ENCODE measurements around the gene HLF.

Gene HLF

DNA sequence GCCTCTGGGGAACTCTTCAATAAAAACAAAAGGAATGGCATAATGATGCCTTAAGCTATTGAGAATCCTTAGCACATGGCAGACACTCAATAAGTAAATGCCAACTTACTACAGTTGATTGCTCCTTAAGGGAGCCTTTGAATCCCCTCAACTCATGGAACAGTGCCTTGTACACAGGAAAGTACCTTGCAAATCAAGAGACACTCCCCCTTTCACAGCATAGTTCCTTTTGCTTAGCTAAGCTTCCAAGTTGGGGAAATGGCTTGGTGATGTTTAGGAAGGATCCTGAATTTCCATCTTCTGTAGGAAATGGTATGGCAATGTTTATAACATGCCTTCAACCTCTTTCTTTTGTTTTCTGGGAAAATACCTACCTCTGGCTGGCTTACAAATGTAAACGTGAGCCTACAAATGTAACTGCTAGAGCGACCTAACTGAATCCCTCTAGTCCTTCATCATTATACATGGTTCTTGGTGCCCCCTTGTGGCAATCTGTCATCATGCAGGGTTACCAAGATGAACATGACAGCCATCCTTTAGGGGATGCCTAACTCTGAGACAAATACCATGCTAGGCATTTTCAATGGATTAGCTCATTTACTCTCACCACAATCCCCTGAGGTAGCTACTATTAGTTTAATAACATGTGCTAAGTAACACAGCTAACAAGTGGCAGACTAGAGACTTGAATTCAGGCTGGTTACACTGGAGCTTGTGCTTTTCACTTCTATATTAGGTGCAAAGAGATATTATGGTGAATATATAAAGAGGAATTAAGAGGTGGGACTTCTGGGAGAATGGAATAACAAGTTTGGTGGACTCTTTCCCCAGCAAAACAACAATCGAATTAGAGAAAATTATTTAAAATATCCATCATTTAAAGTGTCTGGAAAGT is 91.9 kb downstream of the HLF start:
- DNase-seq (ENCODE audit: low read depth in 2 of 2): peak; percentile 44 to 52

DNA sequence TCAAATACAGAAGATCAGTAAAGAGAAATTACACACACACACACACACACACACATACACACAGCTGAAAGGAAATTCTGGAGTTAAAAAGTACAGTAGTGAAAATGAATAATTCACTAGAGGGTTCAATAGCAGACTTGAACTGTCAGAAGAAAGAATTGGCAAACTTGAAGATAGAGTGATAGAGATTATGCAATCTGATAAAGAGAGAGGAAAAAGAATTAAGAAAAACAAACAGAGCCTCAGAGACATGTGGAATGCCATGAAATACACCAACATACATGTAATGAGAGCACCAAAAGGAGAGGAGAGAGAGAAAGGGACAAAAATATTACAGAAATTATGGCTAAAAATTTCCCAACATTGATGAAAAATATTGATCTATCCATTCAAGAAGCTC is 96.2 kb downstream of the HLF start:
- no peak for DNase-seq (ENCODE audit: low read depth in 2 of 2)

DNA sequence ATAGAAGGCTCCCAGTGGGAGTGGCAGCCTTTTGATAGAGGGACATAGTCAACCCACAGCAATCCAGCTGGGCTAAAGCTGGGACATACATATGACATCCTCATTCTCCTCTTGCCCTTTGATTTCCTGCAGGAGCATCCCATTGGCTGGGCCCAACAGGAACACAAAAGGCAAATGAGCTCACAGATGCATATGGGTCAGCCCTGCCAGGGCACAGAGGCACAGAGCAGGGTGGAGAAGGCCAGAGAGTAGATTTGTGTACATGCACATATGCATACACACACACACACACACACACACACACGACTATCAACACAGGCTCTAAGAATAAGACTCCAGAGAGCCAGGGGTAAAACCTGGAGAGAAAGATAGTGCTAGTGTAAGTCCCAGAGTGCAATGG is 98.3 kb downstream of the HLF start:
- no peak for DNase-seq (ENCODE audit: low read depth in 2 of 2)

DNA sequence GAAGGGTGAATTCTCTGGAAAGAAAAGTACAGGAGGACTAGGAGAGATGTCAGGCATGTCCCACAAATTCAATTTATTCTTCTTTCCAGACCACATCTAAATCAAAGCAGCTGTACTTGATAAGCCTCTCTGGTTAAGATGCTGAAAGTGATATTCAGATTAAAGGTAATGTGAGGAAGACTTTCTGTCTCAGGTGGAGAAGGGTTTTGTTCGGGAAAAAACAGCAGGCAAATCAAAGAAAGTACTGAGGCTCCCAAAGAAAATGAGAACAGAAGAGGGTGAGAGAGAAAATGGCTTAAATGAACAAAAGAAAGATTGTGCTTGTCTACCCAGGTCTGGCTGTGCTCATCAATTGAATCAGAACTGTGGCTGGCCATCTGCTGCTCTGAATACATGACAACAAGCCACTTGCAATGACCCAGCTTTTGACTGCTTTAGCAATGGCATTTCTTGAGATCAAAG is 101.3 kb downstream of the HLF start:
- no peak for DNase-seq (ENCODE audit: low read depth in 2 of 2)

DNA sequence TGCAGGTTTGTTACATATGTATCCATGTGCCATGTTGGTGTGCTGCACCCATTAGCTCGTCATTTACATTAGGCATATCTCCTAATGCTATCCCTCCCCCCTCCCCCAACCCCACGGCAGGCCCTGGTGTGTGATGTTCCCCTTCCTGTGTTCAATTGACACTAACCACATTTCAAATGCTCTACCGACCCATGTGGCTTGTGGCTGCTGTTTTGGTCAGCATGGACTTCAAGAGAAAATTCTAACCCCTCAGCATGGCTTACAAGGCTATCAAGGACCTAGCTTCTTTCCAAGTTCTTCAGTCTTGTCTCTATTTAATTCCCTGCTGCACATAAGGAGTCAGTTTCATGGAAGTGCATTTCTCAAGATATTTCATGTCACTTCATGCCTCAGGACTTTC is 103.9 kb downstream of the HLF start:
- no peak for DNase-seq (ENCODE audit: low read depth in 2 of 2)
